H1 (cell line): ENCODE data around the gene DPH1. TPM values are rescaled to one million over a fixed set of nuclear protein-coding genes. Genes with fewer than 3 reads are reported as not detected.

Experiments used
- ASH2L ChIP-seq: fragments of 200-600, 300-600 bp; sonication (generic); IDR thresholded peaks from one replicate; pipeline ENCODE4 v1.7.1; 2017; ENCODE audit warnings: low read length
- ATF2 ChIP-seq: IDR thresholded peaks from 2 replicates; pipeline ENCODE4 v1.6.1; 2012; ENCODE audit warnings: low read length, inconsistent platforms
- ATF3 ChIP-seq: IDR thresholded peaks from 2 replicates; pipeline ENCODE4 v1.6.1; 2011; ENCODE audit warnings: low read depth, mild to moderate bottlenecking, low read length; ENCODE audit not compliant: insufficient read depth
- KDM5A ChIP-seq: fragments of 200-600 bp; IDR thresholded peaks from 2 replicates; pipeline ENCODE4 v1.7.1; 2012; ENCODE audit warnings: mild to moderate bottlenecking, low read length, inconsistent platforms, mixed read lengths
- SP4 ChIP-seq: IDR thresholded peaks from 2 replicates; pipeline ENCODE4 v1.6.1; 2012; ENCODE audit warnings: low read length, inconsistent platforms
- polyA plus RNA-seq, 7 experiments: library from polyadenylated mRNA; depleted of rRNA in 3 of 7; stranded (reverse) in 5 of 7; unstranded in 2 of 7; fragments of >200 nt in 5 of 7; fragments of 200-250 nt in 2 of 7; gene quantifications; 1 replicate in 5 of 7; 2 replicates in 1 of 7; 4 replicates in 1 of 7; pipeline versions ENCODE4 v1.2.1 to v1.2.3, GENCODE V29; 2011 to 2013; ENCODE audit warnings: missing spikeins in 2 of 7, mixed read lengths in 2 of 7
- total RNA-seq: library from RNA; stranded (reverse); fragmentation: NEBNext Ultra II Directional; extraction: Animal tissue kit (Norgen Biotek cat#: 25700); gene quantifications from 2 replicates; pipeline ENCODE4 v1.2.1, GENCODE V29; 2021

The DPH1 gene
- total and polyA plus RNA-seq, 2 of the 8 experiments (the other 6 are each of a cell fraction or from before 2014, with no cell fraction given), result 24.9 to 30.0 TPM

- TF ChIP-seq ATF2 (no peak), SP4 (no peak), KDM5A (no peak), ATF3 (no peak), ASH2L (no peak)
These were observed 62.3 kb downstream of the DPH1 start (continued) for GRCh38 chr17:2092253-2092652.
